Suprapubic skin (tissue), 3 donors: Measurements from ENCODE around the gene ANO2.

Experiments used
- CTCF ChIP-seq, 2 donors: fragments of 200-600 bp in 1 of 2; fragments of 450-650 bp in 1 of 2; sonication (generic) in 1 of 2; IDR thresholded peaks; one replicate each; pipeline ENCODE4 v1.5.1; 2016 to 2019; ENCODE audit warnings: antibody characterized with exemption in 2 of 2, mild to moderate bottlenecking in 1 of 2, moderate library complexity in 1 of 2
- POLR2A ChIP-seq, 2 donors: fragments of 450-650 bp; IDR thresholded peaks; one replicate each; pipeline ENCODE4 v1.6.1; 2017; ENCODE audit warnings: antibody characterized with exemption in 2 of 2, mild to moderate bottlenecking in 2 of 2, moderate library complexity in 2 of 2

GRCh38 chr12:5967645-5968415 is 22.8 kb upstream of the ANO2 start:
- TF ChIP-seq POLR2A (IDR thresholded peaks at IDR 0.05), result no peak
- no peak for TF ChIP-seq CTCF (IDR thresholded peaks at IDR 0.05)
